ENCODE data around the gene STAT5B.
"Not testable (repeated sequence)": the region's sequence is repeated elsewhere in the genome, so short reads cannot be mapped to it uniquely, and the experiment has no call there.

The STAT5B gene

DNA sequence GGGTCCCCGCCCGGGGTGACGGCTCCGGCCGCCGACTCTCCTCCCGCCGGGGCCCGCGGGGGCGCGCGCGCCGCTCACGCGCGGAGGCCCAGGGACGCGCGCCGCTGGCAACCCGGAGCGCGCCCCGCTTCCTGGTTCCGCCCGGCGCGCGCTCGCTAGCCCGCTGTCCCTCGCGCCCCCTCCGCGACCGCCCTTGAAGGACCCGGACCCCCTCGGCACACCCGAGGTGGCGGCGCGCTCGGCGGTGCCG lies at the start of gene STAT5B:
Gene STAT5B (minus strand): TSS at position 33 of the 250 bp plus-strand sequence. CDS start 44,264 bp downstream, outside the sequence.
- no peak for DNase-seq (ENCODE audit: low read depth, low spot score)

DNA sequence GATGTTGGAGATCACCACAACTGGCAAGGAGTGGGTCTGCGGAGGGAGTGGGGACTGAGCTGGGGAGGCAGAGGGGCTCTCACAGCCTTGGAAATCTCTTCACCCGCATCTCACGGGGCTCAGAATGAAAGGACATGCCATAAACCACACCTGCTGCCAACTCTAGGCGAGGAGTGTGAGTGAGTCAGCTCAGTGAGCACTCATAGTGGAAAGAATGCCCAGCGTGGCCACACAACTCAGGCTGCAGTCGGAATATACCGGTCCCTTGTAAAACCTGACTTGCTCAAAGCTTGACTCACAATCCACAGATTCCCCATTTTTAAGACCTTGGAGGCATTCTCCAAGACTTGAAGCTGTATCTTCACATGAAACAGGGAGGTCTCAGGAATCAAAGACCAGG lies 48.8 kb upstream of the STAT5B start:
- no peak for DNase-seq (ENCODE audit: low read depth, low spot score)

DNA sequence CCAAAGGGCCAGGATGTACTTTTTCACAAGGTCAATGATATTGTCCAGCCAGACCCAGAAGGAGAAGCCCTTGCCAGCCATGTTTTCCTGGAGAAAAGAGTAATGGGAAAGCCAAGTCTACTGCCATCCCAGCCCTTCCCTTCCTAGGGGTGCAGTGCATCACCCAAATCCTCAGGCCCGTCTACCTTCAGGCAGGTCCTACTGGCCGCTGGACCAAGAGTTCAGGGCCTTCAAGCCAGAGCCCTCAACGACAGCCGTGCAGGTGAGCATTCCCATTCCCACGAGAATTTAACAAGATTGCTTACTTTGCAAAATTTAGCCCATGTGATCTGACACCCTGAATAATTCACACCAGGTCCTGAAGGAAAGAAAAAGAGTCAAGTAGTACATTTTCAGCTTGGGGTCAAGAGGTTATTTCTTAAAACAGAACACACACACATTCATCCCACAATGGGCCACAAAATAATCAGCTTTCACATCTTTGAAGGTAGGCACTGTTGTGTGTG lies 47.1 kb upstream of the STAT5B start:
- DNase-seq (ENCODE audit: low read depth, low spot score) = no peak

DNA sequence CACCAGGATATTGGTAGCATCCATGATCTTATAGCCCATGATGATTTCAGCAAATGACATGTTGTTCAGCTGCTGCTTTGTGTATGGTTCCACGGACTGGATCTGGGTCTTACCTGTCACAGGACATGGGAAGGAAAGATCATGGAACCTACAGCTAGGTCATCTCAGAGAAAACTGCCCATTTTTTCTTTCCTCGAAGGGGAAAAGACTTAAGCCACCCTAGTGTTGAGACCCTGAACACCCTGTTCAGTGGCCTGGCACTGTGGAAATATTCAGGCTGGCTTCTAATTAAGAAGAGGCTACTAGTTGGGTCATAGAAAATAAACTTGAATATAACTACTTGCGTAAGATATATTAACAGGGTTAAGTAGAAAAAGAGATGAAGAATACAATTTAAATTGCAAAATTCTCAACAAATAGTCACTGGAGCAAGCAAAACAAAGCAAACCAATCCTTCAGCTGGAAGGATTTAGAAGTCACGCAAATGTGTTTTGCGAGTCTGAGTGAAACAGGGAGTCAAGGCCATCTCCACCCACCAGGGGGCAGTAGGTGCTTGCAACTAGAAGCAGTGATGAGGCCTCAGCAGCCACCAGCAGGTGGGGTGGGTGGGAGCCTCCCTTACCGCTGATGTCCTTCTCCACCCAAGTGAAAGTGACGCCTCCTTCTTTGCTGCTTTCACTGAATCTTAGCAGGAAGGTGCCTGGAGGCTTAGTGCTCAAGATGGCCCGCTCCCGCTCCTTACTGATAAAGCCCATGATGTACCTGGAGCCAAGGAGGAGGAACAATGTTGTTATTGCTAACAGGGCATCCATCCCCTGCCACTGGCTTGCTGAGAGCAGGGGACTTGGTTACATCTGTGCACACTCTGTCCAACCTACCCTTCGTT lies 46.4 kb upstream of the STAT5B start:
- peak; percentile 64 for DNase-seq (ENCODE audit: low read depth, low spot score)

DNA sequence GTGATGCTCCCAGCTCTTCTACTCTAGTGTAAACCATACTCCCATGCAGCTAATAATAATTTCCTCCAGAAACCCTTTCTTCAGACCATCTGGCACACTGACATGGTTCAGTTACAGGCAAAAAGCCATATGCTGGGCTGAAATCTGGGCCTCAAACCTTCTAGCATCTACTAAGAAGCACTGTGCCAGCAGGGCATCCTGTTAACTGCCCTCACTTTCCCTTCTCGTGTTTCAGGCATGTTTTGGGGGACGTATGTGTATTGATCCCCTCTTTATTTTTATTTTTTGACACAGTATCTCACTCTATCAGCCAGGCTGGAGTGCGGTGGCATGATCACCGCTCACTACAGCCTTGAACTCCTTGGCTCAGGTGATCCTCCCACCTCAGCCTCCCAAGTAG lies 45.4 kb upstream of the STAT5B start:
- no peak for DNase-seq (ENCODE audit: low read depth, low spot score)

DNA sequence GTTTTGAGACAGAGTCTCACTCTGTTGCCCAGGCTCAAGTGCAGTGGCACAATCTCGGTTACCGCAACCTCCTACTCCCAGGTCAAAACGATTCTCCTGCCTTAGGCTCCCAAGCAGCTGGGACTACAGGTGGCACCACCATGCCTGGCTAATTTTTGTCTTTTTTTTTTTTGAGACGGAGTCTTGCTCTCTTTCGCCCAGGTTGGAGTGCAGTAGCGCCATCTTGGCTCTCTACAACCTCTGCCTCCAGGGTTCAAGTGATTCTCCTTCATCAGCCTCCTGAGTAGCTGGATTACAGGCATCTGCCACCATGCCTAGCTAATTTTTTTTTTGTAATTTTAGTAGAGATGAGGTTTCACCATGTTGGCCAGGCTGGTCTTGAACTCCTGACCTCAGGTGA lies 41.8 kb upstream of the STAT5B start:
- not testable (repeated sequence) for DNase-seq (ENCODE audit: low read depth, low spot score)

DNA sequence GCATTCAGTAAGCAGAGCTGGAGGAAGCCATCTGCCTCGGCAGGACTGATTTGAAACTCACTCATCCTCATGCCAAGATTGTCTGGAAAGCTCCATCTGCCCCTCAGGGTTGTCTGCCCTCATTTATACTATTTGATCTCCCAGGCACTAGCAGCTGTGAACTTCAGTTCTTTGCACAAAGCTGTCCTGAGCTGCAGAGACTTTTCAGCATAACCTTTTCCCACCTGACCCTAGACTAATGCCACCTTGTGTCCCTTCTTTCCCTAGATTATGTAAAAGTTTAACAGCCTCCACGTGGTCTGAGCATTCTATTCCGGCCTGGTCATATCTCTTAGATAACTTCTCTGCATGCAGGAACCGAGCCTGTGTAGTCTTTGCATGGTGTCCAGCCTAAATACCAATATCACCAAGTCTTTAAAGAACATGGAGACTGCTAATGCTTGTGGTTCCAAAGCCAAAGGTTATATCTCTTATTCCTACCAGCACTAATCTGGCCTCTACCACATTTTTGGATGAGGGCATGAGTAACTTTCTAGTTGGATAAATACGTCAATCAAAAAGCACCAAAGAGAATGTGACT lies 41.2 kb upstream of the STAT5B start:
- no peak for DNase-seq (ENCODE audit: low read depth, low spot score)

DNA sequence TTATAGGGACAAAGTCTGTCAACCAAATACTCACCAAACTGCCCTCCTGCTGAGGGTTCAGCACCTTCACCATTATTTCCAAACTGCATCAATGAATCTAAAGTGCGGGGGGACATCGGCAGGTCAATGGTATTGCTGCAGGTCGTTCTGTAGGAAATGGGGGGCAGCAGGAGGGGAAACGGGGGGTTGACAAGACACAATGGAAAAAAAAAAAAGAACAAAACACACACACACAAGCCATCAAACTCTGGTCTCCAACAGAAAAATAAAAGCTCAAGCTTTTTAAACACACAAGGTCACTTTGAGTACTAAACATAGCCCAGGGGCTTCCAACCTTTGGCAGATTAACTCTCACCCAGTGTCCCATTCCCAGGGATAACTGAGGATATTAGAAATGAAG lies 40.6 kb upstream of the STAT5B start:
- no peak for DNase-seq (ENCODE audit: low read depth, low spot score)

DNA sequence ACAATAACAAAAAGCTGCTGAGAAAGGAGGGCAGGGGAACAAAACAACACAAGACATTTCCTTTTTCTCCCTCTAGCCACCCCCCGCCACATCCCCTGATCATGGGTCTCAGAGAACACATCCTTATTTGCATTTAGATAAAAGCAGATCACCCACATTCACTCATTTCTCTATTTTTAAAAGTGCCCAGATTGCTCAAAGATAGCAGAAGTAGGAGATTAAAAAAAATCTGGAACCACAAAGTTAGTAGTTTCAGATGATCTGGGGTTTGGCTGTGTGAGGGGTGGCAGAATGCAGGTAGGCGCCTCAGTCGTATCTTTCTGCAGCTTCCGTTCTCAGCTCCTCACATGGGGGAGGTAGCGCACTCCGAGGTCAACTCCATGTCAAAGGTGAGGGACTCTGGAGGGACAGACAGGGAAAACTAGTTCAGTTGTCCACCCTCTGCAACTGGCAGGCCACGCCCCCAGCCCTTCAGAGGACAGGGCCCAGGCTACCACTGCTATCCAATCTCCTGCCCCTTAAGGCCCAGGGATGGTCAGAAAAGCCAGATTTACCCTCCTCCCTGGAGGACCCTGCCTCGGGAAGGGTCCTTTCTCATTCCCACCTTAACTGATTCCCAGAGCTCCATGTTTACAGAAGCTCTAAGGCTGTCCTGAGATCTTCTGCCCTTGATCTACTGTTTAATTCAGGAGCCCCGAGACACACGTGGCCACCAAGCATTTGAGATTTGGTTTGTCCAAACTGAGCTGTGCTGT lies 39.4 kb upstream of the STAT5B start:
- DNase-seq (ENCODE audit: low read depth, low spot score) = no peak

DNA sequence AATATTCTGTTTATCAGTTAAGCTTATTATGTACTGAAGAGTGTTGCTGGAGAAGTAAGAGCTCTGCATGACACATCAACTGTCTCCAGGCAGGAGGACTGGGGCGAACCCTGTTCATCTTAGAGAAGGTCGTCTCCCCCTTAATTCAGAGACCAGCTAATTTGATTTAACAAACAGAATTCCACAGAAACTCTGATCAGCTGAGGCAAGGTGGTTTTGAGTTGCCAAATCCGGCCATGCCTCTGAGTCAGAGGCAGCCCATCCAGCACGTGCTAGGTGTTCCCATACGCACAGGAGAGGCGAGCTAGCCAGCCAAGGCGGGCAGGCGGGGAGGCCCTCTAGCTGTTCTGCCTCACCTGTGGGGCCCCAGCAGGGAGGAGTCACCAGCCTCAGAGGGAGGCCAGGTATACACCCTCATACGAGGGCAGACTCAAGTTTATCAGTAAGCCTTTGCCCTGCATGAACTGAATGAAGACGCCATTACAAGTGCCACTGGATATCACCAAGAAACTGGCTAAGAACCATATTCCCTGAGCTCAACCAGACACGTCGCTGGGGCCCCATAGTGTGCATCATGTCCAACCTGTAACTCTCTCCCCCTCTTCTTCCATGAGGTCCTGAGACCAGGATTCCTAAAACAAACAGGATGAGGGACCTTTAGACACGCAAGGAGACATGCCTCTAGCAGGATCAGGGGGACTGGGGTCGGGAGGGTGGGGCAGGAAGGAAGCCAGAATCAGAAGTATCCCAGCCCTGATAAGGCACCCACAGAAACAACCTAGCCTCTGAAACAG lies 37.8 kb upstream of the STAT5B start:
- no peak for DNase-seq (ENCODE audit: low read depth, low spot score)

DNA sequence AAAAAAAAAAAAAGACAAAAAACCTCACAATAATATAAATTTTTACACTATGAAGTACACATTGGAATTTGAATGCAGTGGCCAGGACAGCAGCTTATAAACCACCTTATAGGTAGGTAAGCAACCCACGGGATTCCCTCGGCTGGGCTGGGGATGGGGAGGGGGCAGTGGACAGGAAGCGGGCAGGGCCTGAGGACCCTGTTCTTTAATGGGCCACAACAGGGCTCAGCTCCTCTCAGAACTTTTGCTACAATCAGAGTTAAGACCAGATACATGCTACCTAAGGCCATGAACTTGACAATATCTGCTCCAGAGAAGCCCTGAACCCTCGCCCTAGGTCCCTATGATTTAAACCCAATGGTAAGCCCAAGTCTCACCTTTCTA lies 37.2 kb upstream of the STAT5B start:
- DNase-seq (ENCODE audit: low read depth, low spot score) = no peak

DNA sequence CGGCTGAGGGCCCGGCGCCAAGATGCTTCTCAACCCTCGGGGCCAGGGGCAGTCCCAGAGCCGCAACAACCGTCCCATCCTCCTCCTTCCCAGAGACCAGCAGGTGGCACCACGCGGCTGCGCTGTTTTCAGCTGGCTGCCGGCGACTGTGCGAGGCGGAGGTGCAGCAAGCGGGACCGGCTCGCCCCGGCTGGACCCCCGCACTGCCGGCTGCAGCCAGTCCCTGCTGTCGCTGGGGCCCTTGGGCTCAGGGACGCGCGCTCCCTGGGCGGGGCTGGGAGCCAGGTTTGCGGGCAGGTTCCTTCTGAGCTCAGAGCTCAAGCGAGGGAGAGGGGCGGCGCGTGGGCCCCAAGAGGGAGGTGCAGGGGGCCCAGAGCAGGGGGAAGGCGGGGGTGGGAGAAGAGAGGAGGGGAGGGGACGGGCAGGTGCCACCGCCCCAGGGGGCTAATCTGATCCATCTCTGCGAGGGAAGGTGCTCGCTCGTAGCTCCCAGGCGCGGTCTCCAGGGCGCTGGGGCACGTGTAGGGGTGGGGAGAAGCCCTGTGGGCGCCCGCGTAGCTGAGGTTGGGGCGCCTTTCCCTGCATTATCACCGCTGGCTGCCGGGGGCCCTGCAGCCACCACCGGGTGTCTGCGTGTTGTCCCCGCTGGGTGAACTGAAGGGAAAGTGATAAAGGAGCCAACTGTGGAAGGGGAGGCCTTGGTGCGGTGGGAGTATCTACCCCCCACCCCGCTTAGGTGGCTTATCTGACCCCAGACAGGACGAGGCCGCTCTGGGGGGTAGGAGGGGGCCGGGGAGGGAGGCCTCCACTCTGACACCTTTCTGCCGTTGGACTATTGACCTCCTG lies 36.3 kb upstream of the STAT5B start:
- peak; percentile 50 for DNase-seq (ENCODE audit: low read depth, low spot score)

DNA sequence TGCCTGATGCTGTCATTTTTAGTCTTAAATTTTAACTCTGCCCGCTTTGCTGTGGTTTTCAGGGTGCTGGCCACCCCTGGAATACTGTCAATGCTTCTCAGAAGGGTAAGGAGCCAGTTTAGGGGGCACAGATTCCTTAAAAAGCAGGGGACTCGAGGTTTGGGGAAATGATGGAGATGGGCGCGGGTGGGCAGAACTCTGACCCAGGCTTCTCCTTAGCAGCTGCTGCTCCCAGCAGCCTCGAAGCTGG lies 35.8 kb upstream of the STAT5B start:
- no peak for DNase-seq (ENCODE audit: low read depth, low spot score)

DNA sequence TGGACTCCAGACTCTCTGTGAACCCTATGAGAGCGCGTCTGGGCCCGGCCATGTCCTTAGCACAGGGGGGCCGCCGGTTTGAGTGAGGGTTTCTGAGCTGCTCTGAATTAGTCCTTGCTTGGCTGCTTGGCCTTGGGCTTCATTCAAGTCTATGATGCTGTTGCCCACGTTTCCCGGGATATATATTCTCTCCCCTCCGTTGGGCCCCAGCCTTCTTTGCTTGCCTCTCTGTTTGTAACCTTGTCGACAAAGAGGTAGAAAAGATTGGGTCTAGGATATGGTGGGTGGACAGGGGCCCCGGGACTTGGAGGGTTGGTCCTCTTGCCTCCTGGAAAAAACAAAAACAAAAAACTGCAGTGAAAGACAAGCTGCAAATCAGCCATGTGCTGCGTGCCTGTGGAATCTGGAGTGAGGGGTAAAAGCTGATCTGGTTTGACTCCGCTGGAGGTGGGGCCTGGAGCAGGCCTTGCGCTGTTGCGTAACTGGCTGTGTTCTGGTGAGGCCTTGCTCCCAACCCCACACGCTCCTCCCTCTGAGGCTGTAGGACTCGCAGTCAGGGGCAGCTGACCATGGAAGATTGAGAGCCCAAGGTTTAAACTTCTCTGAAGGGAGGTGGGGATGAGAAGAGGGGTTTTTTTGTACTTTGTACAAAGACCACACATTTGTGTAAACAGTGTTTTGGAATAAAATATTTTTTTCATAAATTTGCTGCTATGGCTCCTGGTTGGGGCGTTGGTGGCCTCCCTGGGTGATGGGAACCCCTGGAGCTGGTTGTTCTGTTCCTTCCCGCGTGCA lies 35.2 kb upstream of the STAT5B start:
- no peak for DNase-seq (ENCODE audit: low read depth, low spot score)

DNA sequence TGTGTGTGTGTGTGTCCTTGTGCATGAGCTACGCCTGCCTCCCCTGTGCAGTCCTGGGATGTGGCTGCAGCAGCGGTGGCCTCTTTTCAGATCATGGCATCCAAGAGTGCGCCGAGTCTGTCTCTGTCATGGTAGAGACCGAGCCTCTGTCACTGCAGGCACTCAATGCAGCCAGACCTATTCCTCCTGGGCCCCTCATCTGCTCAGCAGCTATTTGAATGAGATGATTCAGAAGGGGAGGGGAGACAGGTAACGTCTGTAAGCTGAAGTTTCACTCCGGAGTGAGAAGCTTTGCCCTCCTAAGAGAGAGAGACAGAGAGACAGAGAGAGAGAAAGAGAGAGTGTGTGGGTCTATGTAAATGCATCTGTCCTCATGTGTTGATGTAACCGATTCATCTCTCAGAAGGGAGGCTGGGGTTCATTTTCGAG lies 34.6 kb upstream of the STAT5B start:
- no peak for DNase-seq (ENCODE audit: low read depth, low spot score)

DNA sequence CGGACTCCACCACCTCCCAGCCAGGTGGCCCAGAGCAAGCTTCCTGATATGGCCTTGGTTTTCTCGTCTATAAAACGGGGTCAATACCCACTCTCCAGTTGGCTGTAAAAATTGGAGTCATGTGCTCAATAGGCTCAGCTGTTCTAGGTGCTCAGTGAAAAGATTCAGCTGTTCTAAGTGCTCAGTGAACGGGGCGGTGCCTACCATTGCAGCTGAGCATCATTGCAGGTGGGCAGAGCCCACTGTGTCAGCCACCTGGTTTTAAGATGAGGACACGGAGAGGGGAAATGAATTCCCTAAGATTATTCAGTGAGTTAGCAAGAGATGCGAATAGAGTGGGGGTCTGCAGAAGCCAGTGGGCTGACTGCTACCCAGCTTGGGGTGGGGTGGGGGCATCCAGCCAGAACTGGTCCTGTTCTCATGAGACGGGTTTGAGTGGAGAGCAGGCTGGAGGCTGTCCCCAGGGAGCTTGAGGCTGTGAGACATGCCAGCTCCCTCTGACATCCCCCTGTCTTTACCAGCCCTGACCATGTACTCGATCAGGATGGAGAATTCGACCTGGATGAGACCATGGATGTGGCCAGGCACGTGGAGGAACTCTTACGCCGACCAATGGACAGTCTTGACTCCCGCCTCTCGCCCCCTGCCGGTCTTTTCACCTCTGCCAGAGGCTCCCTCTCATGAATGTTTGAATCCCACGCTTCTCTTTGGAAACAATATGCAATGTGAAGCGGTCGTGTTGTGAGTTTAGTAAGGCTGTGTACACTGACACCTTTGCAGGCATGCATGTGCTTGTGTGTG lies 34.0 kb upstream of the STAT5B start:
- no peak for DNase-seq (ENCODE audit: low read depth, low spot score)

DNA sequence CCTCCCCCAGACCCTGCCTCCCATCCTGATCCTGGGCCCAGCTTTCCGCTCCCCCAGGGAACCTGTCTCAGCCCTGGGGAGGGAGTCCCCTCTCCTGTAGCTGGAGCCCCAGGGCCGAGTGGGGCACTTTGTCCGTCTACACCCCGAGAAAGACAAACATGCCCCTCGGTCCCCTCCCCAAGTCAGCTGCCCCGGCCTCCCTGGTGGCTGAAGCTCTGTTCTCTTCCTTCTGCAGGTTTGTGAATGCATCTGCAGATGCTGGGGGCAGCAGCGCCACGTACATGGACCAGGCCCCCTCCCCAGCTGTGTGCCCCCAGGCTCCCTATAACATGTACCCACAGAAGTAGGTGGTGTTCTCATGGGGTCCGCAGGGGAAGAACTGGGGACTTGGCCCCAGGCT lies 33.0 kb upstream of the STAT5B start:
- DNase-seq (ENCODE audit: low read depth, low spot score) = no peak

DNA sequence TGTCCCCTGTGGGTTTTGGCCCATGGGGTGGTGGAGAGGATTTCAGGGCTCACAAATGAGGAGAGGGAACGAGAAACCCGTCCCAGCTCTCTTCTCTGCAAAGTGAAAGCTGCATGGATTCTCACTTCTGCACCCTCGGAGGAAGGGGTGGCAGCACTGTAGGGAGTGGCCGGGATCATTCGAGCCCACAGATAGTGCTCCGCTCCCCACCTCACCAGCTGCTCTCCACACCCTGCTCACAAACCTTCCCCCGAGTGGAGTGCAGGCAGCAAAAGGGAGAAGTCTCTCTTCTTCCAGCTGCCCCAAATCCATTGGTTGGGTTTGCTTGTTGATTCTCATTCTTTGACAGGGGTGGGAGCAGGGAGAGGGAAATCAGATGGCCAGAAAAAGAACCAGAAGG lies 32.3 kb upstream of the STAT5B start:
- no peak for DNase-seq (ENCODE audit: low read depth, low spot score)

DNA sequence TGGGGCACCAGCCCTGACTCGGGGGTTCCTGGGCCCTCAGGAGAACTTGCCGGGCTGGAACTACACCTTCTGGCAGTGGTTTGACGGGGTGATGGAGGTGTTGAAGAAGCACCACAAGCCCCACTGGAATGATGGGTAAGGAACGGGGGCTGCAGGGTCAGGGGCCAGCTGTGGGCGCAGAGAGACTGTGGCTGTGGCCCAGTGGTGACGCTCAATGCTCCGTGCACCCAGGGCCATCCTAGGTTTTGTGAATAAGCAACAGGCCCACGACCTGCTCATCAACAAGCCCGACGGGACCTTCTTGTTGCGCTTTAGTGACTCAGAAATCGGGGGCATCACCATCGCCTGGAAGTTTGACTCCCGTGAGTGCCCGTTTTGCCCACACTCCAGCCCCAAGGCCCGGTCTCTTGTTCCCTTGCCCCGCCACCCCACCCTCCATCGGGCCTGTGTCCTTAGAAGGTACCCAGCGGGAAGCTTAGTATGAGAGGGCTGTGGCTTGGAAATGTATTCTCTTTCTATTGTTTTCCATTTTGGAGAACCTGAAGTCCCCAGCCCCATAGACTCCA lies 31.3 kb upstream of the STAT5B start:
- DNase-seq (ENCODE audit: low read depth, low spot score) = no peak

DNA sequence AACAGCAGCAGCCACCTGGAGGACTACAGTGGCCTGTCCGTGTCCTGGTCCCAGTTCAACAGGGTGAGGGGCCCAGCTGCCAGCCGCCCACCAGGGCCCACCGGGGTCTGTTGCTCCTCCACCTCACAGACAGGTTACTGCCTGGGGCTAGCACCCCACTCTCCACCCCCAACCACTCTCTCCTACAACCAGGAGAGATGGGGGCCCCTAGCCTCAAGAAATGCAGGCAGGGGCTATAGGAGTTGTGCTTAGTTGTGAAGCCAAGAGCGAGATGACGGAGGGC lies 30.1 kb upstream of the STAT5B start:
- no peak for DNase-seq (ENCODE audit: low read depth, low spot score)
